Skeletal muscle tissue (tissue), 4 donors: ENCODE measurements around the gene LEMD2. TPM values are rescaled to one million over a fixed set of nuclear protein-coding genes. Genes with fewer than 3 reads are reported as not detected.
A peak's percentile ranks its signal among the peaks of the same experiment; 100 is the strongest.

Experiments
- H3K27ac ChIP-seq: one replicate; pipeline ENCODE4 v1.7.0; 2013; ENCODE audit warnings: mild to moderate bottlenecking, low read depth, low read length, inconsistent platforms
- H3K27me3 ChIP-seq, 3 donors: one replicate each; pipeline ENCODE4 v1.7.0; 2013; ENCODE audit warnings: low read length in 3 of 3; ENCODE audit not compliant: control insufficient read depth in 3 of 3, insufficient read depth in 3 of 3
- H3K36me3 ChIP-seq, 3 donors: one replicate each; pipeline ENCODE4 v1.7.0; 2013; ENCODE audit warnings: low read length in 3 of 3; ENCODE audit not compliant: control insufficient read depth in 3 of 3, insufficient read depth in 3 of 3
- H3K4me1 ChIP-seq, 3 donors: one replicate each; pipeline ENCODE4 v1.7.0; 2013; ENCODE audit warnings: low read length in 3 of 3, mild to moderate bottlenecking in 3 of 3; ENCODE audit not compliant: control insufficient read depth in 3 of 3, insufficient read depth in 3 of 3
- H3K4me3 ChIP-seq, 3 donors: one replicate each; pipeline ENCODE4 v1.7.0; 2013; ENCODE audit warnings: low read length in 3 of 3
- H3K9ac ChIP-seq, 3 donors: one replicate each; pipeline ENCODE4 v1.7.0; 2013; ENCODE audit warnings: low read length in 3 of 3, mild to moderate bottlenecking in 3 of 3, moderate library complexity in 2 of 3, low read depth in 1 of 3
- H3K9me3 ChIP-seq, 3 donors: one replicate each; pipeline ENCODE4 v1.7.0; 2013; ENCODE audit warnings: low read length in 3 of 3; ENCODE audit not compliant: control insufficient read depth in 3 of 3
- total RNA-seq: library from RNA; depleted of rRNA; stranded (reverse); fragments of >200 nt; gene quantifications from one replicate; pipeline ENCODE4 v1.2.3, GENCODE V29; 2014
- donor health status: Osteomylitis.

The LEMD2 gene
- total RNA-seq, 1 donor from 2014 or later, result 21.9 TPM

DNA sequence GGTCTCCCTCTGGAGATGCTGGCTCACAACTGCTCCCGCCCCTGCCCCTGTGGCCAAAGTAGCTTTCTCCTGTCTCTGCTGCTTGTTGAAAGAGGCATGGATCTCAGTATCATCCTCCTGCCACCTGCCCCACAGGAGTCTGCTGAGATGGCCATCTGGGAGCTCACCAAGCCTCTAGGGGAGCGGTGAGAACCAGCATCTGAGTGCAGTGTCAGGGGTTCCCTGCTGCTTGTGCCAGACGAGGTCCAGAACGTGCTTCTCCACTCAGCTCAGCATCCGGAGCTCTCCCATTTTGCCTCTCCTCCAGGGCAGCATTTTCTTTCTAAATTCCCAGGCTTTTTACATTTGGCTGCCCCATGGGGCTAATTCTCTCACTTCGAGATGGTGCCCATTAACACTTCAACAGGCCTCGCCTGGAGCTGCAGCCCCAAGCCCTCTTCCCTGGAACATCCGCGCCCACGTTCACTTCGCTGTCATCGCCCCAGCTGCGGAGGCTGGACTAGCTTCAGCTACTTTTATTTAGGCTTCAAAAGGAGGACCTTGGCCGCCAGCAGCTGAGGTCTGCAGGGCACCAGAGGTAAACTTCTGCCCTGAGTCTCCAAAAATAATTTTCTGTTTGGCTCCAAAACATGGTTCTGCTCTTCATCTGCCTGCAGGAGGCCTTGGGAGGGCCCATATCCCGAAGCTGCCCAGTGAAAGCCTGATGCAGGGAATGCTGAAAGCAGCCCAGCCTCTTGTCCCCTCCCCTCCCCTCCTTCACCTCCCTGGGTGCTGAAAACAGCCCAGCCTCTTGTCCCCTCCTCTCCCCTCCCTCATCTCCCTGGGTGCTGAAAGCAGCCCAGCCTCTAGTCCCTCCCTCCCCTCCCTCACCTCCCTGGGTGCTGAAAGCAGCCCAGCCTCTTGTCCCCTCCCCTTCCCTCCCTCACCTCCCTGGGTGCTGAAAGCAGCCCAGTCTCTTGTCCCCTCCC lies 40.1 kb upstream of the LEMD2 start:
- Histone ChIP-seq H3K9me3 (no peaks in the 10 kb centered on the region), H3K27me3 (peaks cover 0 to 34% (median 26%) of the 10 kb centered on the region in 3 donors), H3K9ac (no peak overlapping the region), H3K4me1 (no peaks in the 10 kb centered on the region), H3K36me3 (no peaks in the 10 kb centered on the region), H3K27ac (no peak overlapping the region), H3K4me3 (no peak overlapping the region)

DNA sequence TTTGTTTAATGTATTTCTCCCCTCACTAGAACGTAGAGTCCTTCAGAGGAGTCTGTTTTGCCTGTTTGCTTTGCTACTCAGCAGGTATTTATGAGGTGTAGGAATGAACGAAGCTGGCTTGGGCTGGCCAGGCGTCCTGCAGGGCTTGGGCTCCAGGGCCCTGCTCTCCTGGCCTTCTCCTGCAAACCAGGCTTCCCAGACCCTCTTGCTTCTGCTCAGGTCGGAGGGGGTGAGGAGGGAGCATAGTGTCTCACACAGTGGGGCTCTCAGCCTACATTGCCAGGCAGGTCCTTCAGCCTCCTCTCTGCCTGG lies 39.5 kb upstream of the LEMD2 start:
- Histone ChIP-seq H3K4me1 (no peaks in the 10 kb centered on the region), H3K4me3 (no peak overlapping the region), H3K9me3 (no peaks in the 10 kb centered on the region), H3K9ac (no peak overlapping the region), H3K27ac (no peak overlapping the region), H3K36me3 (no peaks in the 10 kb centered on the region), H3K27me3 (peaks cover 0 to 30% (median 20%) of the 10 kb centered on the region in 3 donors)

DNA sequence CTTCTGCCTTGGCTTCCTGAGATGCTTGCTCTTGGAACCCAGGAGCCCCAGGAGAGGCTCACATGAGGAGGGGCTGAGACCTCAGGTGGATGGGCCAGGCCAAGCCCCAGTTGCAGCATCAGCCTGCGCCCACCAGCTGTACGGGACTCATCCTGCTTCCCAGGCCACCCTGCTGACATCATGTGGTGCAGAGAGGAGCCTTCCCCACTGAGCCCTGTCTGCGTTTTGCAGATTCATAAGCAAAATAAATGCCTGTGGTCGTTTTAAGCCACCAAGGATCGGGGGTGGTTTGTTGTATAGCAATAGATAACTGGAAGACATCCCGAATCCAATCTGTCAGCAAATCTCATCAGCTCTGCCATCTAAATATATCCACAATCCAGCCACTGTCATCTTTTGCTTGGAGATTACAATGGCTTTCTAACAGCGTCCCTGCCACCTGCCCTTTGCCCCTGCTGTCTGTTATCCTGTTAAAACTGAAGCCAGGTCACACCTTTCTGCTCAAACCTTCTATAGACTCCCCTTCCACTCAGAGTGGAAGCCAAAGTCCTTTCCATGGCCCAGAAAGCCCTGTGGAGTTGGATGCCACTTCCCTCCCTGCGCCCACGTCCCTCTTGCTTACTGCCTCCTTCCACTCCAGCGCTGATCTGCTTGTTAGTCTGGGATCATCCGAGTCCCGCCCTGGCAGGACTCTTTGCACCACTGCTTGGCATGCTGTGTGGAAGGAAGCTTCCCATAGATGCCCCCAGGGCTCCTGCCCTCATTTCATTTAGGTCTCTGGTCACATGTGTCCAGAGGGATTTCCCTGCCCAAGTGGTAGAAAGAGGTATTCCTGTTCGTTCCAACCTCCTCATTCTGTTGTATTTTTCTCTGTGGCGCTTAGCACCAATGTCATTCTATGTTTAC lies 38.9 kb upstream of the LEMD2 start:
- no peaks in the 10 kb centered on the region for H3K36me3 ChIP-seq
- H3K4me3 ChIP-seq, result no peak overlapping the region

DNA sequence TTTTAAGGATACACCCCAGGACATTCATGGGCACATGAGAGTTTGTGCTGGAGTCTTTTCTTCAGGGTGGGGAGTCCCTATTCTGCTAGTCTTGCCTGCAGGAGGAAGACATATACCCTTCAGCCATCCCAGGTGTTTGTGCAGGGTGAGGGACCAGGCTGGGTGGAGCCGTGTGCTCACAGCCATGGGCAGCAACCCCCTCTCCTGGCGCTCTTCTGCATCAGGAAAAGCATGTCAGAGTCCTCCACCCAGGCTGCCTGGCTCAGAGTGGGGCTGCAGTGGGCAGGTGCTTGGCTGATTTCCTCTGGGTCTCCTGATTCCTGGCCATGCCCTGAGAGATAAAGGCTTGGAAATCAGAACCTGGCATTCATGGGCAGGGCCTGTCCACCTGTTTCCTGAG lies 37.6 kb upstream of the LEMD2 start:
- no peaks in the 10 kb centered on the region for H3K9me3 ChIP-seq
- H3K4me3 ChIP-seq, result no peak overlapping the region
- peaks cover 0 to 32% (median 26%) of the 10 kb centered on the region in 3 donors for H3K27me3 ChIP-seq
- no peak overlapping the region for H3K27ac ChIP-seq
- no peaks in the 10 kb centered on the region for H3K36me3 ChIP-seq
- H3K4me1 ChIP-seq, result no peaks in the 10 kb centered on the region
- no peak overlapping the region for H3K9ac ChIP-seq

More for the DNA sequence above, 38.9 kb upstream of the LEMD2 start:
- no peak overlapping the region for H3K27ac ChIP-seq
- no peaks in the 10 kb centered on the region for H3K9me3 ChIP-seq
- no peak overlapping the region for H3K9ac ChIP-seq
- H3K4me1 ChIP-seq, result no peaks in the 10 kb centered on the region
- peaks cover 0 to 30% (median 22%) of the 10 kb centered on the region in 3 donors for H3K27me3 ChIP-seq

DNA sequence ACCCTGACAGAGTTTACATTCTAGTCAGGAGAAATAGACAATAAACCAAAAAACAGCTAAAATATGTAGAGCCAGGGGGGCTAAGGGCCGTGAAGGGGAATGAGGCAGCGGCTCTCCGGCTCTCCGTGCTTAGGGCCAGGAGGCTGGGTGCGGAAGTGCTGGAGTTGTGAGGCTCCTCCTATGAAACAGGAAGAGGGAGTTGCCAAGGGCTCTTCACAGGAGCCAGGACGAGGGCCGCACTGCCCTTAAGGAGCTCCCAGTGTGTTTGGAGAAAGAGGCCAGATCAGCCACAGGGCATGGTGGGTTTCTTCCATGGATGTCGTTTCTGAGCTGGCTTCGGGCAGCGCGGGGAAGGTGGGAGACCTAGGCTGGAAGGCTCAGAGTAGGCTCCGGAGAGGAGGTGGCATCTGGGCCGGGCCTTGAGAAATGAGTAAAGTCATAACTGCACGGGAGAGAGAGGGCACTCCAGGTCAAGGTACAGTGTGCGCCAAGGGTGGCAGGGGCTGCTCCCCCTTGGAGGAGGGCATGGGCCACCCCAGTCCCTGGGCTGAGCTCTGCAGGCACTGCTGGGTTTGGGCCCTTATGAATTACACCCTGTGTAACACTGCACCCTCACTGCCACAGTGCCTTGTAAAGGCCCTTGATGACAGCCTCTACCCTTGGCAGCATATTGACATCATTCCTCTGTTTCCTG lies 35.7 kb upstream of the LEMD2 start:
- no peak overlapping the region for H3K4me3 ChIP-seq
- no peak overlapping the region for H3K27ac ChIP-seq
- peaks cover 0 to 31% (median 9%) of the 10 kb centered on the region in 3 donors for H3K27me3 ChIP-seq
- peak overlapping the region in 1 of 3 donors; percentile 40 for H3K9ac ChIP-seq
- no peaks in the 10 kb centered on the region for H3K36me3 ChIP-seq
- H3K9me3 ChIP-seq, result no peaks in the 10 kb centered on the region
- H3K4me1 ChIP-seq, result no peaks in the 10 kb centered on the region

DNA sequence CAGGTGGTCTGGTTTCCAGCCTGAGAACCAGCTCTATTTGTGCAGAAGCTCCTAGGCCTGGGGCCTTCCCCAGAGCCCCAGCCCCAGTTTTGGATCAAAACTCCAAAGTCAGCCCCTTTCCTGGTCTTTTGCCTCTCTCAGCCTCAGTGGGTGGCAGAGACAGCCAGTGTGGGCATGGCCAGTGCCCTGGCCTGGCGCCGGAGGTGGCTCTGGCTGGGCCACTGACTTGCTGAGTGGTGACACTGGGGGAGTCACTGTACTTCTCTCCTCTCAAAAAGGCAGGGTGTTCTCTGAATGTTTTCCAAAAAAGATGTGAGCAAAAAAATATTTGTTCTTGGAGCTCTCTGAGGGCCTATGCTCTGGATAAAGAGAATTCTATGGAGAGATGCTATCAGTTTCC lies 34.9 kb upstream of the LEMD2 start:
- Histone ChIP-seq H3K27me3 (peaks cover 0 to 27% (median 16%) of the 10 kb centered on the region in 3 donors), H3K36me3 (no peaks in the 10 kb centered on the region), H3K4me3 (no peak overlapping the region), H3K4me1 (no peaks in the 10 kb centered on the region), H3K9me3 (no peaks in the 10 kb centered on the region), H3K9ac (no peak overlapping the region), H3K27ac (no peak overlapping the region)

DNA sequence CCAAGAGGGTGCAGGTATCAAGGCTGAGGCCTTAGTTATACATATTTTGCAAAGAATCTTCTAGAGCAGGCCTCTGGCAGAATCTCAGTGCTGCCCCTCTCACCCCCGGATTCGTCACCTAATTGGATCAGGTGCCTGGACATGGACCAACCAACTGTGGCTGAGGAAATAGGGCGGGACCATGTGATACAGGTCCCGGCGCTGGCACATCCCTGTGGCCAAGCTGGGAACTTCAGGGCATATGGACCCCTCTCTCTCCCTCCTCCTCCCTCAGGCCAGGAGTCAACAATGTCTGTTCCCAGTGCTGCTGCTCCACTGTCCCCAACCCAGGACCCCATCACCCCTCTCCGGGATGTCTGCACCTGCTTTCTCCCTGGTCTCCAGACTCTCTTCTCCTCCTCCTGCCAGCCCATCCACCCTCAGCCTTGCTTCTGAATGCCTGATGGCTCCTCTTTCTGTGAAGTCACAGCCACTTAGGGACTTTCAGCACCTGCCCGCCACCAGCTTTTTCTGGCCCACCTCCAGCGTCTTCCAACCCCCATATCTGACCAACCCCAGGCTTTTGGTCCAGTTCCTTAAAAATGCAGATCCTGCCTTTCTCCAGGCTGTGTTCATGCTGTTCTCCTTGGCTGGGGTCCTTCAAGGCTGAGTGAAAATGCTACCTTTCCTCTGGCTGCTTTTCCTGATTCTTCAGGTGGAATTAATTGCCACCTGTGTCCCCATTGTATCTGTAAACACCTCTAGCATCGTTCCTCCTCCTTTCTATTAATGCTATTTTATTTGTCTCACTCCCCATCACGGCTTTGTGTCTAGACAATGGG lies 33.9 kb upstream of the LEMD2 start:
- Histone ChIP-seq H3K27me3 (peaks cover 0 to 20% (median 20%) of the 10 kb centered on the region in 3 donors), H3K36me3 (no peaks in the 10 kb centered on the region), H3K27ac (no peak overlapping the region), H3K4me1 (no peaks in the 10 kb centered on the region), H3K4me3 (no peak overlapping the region), H3K9me3 (no peaks in the 10 kb centered on the region), H3K9ac (no peak overlapping the region)

DNA sequence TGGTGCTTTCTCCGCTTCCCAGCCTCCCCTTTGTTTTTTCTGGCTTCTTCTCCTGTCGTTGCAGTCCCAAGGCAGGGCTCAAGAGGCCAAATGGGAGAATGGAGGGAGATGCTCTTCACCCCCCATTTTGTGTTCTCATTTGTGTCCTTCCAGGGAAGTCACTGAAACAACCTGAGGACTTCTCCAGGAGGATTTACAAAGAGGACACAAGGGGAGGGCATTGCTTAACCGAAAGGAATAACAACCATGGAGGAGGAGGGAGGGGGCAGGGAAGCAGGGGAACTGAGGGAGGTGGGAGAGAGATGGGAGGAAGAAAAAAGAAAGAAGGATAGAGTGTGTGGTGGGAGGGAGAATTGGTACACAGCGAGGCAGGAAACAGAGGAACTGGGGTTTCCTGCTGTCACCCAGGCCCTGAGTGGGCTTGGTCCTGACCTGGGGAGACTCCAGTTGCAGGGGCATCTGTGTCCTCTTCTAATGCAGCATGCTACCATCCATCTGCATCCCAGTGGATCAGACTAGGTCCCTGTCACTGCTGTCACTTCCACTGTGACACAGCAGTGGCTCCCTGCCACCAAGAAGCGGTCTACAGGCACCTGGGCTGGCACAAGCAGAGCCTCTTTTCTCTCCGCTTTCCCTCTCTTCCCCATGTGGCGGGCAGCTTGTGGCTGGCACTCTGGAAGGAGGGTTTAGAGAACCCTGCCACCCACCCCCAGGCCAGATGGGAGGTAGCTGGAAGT lies 32.0 kb upstream of the LEMD2 start:
- peaks cover 2 to 26% (median 16%) of the 10 kb centered on the region in 3 donors for H3K27me3 ChIP-seq
- no peaks in the 10 kb centered on the region for H3K4me1 ChIP-seq
- no peaks in the 10 kb centered on the region for H3K36me3 ChIP-seq
- H3K9ac ChIP-seq, result no peak overlapping the region
- no peak overlapping the region for H3K27ac ChIP-seq
- no peaks in the 10 kb centered on the region for H3K9me3 ChIP-seq
- no peak overlapping the region for H3K4me3 ChIP-seq
